Measurements from ENCODE around the gene ZBTB22.
"Not testable (repeated sequence)": the region's sequence is repeated elsewhere in the genome, so short reads cannot be mapped to it uniquely, and the experiment has no call there.

ZBTB22 gene

DNA sequence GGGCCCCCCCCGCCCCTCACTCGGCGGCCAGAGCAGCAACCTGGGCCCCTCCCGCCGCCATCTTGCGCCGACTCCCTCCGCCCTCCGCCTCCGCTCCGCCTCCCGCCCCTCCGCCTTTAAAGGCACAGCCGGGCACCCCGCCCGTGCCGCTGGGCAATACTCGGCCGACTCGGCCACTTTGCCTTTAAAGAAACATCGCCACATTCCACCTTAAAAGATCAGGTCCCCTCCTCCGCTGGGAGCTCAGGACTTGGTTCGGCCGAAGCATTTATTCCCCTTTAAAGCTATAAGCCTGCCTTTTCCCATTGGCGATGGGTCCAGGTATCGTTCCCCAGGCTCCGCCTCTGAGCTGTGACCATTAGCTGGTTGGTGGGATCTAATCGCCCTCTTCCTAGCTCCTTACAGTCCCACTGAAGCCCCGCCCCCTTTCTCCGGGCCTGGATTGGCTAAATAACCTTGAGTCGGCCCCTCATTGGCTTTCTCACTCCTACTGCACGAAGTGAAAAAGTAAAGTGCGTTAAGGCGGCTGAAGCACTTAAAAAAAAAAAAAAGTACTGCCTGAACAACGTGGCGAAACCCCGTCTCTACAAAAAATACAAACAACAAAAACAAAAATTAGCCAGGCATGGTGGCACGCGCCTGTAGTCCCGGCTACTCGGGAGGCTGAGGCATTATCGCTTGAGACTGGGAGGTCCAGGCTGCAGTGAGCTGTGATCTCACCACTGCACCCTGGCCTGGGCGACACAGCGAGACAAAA is at the start of gene ZBTB22:
Gene ZBTB22 (minus strand): TSS at position 76 of the 757 bp plus-strand sequence. CDS start 828 bp downstream, outside the sequence.
- DNase-seq, result peak; percentile 97

DNA sequence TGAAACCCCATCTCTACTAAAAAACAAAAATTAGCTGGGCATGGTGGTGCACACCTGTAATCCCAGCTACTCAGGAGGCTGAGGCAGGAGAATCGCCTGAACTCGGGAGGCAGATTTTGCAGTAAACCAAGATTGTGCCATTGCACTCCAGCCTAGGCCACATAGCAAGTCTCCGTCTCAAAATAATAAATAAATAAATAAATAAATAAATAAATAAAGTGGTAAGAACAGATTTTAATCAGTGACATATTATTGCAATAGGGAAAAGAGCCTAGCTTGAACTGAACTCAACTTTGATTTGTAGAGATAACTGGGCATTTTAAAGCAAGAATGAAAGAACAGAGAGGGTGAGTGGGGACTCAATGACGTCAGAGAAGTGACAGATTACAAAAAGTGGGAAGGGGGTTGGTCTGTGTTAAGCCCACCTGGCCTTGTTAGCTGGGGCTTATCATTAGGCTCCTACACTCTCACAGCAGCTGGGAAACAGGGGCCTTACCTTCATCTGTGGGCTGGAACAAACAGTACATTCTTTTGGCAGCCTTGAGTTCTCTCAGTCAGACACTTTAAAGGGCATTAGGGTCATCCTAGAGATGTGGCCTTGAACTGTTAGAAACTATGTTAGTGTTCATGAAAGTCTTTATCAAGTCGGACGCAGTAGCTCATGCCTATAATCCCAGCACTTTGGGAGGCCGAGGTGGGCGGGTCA is 49.6 kb upstream of the ZBTB22 start:
- DNase-seq, result no peak

- not testable (repeated sequence) for DNase-seq
These were observed 47.8 kb upstream of the ZBTB22 start for GRCh38 chr6:33365206-33365971.

- DNase-seq, result not testable (repeated sequence)
These were observed 47.1 kb upstream of the ZBTB22 start for GRCh38 chr6:33364475-33365205.

GRCh38 chr6:33363486-33363885 is 45.9 kb upstream of the ZBTB22 start:
- not testable (repeated sequence) for DNase-seq

GRCh38 chr6:33359331-33359730 is 41.8 kb upstream of the ZBTB22 start:
- DNase-seq, result no peak

GRCh38 chr6:33357160-33357871 is 39.8 kb upstream of the ZBTB22 start:
- DNase-seq, result not testable (repeated sequence)

DNA sequence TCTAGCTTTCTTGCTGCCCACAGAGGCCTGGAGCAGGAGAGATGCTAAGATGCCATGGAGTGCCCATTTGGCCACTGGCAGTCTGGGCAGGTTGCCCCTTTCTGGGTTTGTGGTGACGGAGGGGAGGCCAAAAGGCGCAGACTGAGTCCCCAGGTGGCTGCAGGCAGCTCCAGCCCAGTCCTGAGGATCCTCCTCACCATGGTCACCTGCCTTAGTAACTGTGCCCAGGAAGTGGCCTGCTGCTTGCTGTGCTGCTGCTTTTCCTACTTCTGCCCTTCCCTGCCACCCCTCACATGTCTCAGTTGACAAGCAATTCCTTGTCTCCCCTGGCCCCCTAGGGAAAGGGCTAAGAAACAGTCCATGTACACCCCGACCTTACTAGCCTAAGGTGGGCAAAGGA is 38.8 kb upstream of the ZBTB22 start:
- DNase-seq, result no peak

GRCh38 chr6:33355860-33356259 is 38.3 kb upstream of the ZBTB22 start:
- not testable (repeated sequence) for DNase-seq

GRCh38 chr6:33347816-33348215 is 30.3 kb upstream of the ZBTB22 start:
- no peak for DNase-seq

- DNase-seq, result not testable (repeated sequence)
These were observed 29.4 kb upstream of the ZBTB22 start for GRCh38 chr6:33346972-33347371.

DNA sequence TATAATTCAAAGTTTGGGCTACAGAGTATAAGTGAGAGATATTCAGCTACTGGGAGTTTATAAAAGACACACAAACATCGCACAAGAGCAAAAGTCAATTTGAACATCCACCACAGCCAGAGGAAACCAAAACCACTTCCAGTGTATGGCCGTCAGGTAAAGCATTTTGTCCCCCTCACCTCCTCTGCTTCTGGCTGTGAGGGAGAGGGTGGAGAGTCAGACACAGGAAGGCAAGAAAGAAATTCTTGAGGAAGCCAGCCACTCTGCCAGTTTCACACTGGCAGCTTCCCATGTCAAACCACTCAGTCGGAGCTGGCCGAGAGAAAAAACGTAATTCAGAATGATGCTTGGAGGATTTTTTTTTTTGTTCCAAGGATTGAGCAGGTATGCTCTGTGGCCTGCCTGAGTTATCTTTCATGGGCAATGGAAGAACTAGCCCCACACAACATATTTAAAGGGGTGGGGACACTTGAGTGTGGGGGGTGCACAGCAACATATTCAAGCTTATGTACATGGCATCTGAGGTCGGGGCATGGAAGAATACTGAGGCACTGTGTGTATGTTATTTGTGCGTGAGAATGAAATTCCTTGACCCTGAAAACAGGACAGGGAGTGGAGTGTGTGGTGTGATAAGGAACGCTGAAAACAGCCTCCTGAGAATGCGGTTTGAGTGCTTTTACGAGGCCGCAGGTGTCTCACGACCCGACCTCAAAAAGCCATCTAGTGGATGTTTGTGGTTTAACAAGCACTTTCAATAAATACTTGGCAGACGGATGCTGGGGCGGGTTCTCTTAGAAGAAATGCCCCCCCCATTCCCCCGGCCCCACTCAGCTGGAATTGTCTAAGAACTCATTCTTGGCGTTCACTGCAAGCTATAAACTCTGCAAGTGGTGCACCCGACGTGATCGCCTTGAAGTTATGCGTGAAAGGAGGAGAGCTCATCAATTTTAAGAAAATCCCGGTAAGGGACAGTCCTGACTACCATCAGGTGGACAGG is 27.5 kb upstream of the ZBTB22 start:
- DNase-seq, result peak; percentile 80

GRCh38 chr6:33343953-33344611 is 26.5 kb upstream of the ZBTB22 start:
- peak; percentile 86 for DNase-seq

DNA sequence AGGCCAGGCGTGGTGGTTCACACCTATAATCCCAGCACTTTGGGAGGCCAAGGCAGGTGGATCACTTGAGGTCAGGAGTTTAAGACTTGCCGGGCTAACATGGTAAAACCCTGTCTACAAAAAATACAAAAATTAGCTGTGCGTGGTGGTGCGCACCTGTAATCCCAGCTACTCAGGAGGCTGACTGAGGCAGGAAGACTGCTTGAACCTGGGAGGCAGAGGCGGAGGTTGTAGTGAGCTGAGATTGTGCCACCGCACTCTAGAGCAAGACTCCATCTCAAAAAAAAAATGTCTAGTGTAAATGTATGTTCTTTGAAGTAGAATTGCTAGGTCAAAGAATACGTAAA is 26.0 kb upstream of the ZBTB22 start:
- DNase-seq, result not testable (repeated sequence)

DNA sequence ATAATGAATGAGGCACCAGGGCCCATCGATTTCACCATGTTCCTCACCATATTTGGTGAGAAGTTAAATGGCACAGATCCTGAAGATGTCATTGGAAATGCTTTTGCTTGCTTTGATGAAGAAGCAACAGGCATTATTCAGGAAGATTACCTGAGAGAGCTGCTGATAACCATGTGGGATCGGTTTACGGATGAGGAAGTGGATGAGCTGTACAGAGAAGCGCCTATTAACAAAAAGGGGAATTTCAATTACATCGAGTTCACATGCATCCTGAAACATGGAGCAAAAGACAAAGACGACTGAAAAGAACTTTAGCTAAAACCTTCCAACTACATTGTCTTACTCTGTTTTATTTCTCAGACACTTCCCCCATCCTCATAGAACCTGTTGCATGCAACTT is 21.6 kb upstream of the ZBTB22 start:
- DNase-seq, result no peak

DNA sequence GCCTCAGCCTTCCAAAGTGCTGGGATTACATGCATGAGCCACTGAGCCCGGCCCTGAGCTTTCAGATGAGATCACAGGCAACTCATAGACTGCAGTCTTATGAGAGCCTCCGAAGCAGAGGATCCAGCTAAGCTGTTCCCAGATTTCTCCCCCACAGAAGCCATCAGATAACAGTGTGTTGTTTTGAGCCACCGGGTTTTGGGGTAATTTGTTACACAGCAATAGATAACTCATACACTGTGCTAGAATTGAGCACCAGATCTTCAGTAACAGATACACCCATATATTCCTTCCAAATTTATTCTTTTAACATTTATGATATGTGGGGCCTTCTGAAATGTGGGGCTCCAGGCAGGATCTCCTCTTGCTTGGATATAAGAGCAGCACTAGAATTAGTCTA is 19.0 kb upstream of the ZBTB22 start:
- no peak for DNase-seq

- no peak for DNase-seq
These were observed 18.4 kb upstream of the ZBTB22 start for GRCh38 chr6:33335916-33336315.

DNA sequence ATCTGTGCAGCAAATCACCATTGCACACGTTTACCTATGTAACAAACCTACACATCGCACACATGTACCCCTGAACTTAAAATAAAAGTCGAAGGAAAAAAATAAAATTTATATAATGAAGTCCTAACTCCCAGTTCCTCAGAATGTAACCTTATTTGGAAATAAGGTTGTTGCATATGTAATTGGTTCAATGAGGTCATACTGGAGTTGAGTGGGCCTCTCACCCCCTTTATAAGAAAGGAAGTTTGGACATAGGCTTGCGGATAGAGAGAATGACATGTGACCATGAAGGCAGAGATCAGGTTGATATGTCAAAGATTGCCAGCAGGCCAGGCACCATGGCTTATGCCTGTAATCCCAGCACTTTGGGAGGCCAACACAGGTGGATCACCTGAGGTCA is 16.1 kb upstream of the ZBTB22 start:
- no peak for DNase-seq

DNA sequence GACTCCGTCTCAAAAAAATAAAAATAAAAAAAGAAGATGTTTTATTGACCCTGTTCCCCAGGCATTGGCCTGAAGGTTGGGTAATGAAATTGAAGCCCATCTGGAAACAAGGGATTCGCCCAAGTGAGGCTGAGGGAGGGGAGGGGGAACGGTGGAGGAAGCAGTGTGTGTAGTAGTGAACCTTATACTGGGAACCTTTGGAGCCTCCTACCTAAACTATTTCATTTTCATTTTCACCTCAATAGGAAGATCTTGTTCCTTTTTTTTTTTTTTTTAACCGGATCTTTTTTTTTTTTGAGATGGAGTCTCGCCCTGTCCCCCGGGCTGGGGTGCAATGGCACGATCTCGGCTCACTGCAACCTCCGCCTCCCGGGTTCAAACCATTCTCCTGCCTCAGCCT is 13.2 kb upstream of the ZBTB22 start:
- DNase-seq, result no peak

- no peak for DNase-seq
These were observed 11.5 kb upstream of the ZBTB22 start for GRCh38 chr6:33329058-33329457.
